Peyer's patch (tissue), 4 donors: Measurements from ENCODE around the gene ATOH8. TPM values are rescaled to one million over a fixed set of nuclear protein-coding genes. Genes with fewer than 3 reads are reported as not detected.

Source experiments
- DNase-seq, 3 donors: peaks; one replicate each; pipeline ENCODE4 v3.0.0-alpha.2; 2017 to 2019
- H3K27ac ChIP-seq, 4 donors: fragments of 200-600 bp; sonication (generic); one replicate each; pipeline ENCODE4 v1.5.1; 2016 to 2019
- H3K27me3 ChIP-seq, 2 donors: fragments of 200-600 bp; sonication (generic); one replicate each; pipeline ENCODE4 v1.5.1; 2019
- H3K36me3 ChIP-seq, 3 donors: fragments of 200-600 bp; sonication (generic); one replicate each; pipeline ENCODE4 v1.5.1; 2016 to 2019
- H3K4me1 ChIP-seq, 4 donors: fragments of 200-600 bp; sonication (generic); one replicate each; pipeline ENCODE4 v1.5.1; 2016 to 2019
- H3K4me3 ChIP-seq, 4 donors: fragments of 200-600 bp; sonication (generic); 1 replicate in 3 of 4; 2 replicates in 1 of 4; pipeline ENCODE4 v1.5.1; 2016 to 2019; ENCODE audit warnings: mild to moderate bottlenecking in 1 of 4
- H3K9me3 ChIP-seq, 4 donors: fragments of 200-600 bp; sonication (generic); one replicate each; pipeline ENCODE4 v1.5.1; 2016 to 2019; ENCODE audit warnings: mild to moderate bottlenecking in 1 of 4
- POLR2A ChIP-seq, 2 donors: fragments of 450-650 bp; IDR thresholded peaks; one replicate each; pipeline ENCODE4 v1.5.1; 2017; ENCODE audit warnings: antibody characterized with exemption in 2 of 2, mild to moderate bottlenecking in 2 of 2, moderate library complexity in 2 of 2
- total RNA-seq, 4 donors: library from RNA; depleted of rRNA; stranded (reverse); fragments of >200 nt; gene quantifications; one replicate each; pipeline ENCODE4 v1.1.0, GENCODE V29; 2016
- TF ChIP-seq, protein P1 (sequence below), 6 experiments: fragments of 450-650 bp in 4 of 6; fragments of 200-600 bp in 2 of 6; sonication (generic) in 1 of 6; IDR thresholded peaks; one replicate each; pipeline ENCODE4 v1.5.1; 2017 to 2019; ENCODE audit warnings: antibody characterized with exemption in 6 of 6, mild to moderate bottlenecking in 3 of 6, moderate library complexity in 1 of 6

Gene ATOH8
- total RNA-seq, 4 donors from 2014 or later, result 5.3 to 35.5 (median 13.9) TPM

DNA sequence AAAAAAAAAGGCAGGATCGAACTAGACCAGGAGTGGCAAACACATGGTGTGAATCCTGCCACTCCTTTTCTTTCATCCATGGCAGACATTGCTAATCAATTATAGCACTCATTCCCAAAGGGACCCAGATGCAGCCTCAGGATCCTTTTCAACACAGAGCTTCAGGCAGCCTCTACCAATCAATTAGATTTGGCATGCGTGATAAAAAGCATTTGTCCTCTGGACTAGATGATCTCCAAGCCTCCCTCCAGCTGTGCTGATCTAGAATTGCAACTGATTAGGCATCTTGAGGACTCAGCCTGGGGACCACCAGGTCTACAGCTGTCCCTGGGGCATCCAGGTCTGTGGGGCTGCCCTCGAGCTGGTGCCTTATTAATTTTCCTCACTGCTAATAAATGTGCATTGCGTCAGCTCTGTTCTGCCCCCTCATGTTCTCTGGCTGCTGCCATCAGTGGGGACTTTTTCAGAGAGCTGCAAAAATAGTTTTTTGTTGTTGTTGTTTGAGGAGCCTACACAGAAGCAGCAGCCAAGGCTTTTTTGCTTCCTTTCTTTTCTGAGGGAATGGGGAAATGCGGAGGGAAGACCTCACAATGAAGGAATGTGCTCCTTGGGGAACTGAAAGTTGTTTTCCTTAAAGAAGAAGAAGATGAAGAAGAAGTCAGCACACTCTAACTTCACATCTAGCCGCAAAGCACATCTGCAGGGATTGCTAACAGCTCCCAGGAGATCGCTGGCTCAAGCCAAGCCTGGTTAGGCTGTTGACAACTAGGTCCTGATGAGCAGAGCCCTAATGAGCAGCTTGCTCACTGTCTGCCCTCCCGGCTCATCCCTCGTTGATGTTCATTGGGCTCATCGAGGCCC lies 8.8 kb upstream of the ATOH8 start:
- peak overlapping the region; percentile 25 to 77 (median 62) for H3K27ac ChIP-seq
- H3K36me3 ChIP-seq, result no peaks in the 10 kb centered on the region
- H3K4me3 ChIP-seq, result no peak overlapping the region
- no peak for DNase-seq
- H3K4me1 ChIP-seq, result peaks cover 0 to 46% (median 4%) of the 10 kb centered on the region in 4 donors
- no peaks in the 10 kb centered on the region for H3K27me3 ChIP-seq
- H3K9me3 ChIP-seq, result peaks cover 0 to 4% (median 0%) of the 10 kb centered on the region in 4 donors
- TF ChIP-seq POLR2A (IDR thresholded peaks at IDR 0.05), result no peak
- TF ChIP-seq, protein P1, sequence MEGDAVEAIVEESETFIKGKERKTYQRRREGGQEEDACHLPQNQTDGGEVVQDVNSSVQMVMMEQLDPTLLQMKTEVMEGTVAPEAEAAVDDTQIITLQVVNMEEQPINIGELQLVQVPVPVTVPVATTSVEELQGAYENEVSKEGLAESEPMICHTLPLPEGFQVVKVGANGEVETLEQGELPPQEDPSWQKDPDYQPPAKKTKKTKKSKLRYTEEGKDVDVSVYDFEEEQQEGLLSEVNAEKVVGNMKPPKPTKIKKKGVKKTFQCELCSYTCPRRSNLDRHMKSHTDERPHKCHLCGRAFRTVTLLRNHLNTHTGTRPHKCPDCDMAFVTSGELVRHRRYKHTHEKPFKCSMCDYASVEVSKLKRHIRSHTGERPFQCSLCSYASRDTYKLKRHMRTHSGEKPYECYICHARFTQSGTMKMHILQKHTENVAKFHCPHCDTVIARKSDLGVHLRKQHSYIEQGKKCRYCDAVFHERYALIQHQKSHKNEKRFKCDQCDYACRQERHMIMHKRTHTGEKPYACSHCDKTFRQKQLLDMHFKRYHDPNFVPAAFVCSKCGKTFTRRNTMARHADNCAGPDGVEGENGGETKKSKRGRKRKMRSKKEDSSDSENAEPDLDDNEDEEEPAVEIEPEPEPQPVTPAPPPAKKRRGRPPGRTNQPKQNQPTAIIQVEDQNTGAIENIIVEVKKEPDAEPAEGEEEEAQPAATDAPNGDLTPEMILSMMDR (IDR thresholded peaks at IDR 0.05), result no peak

DNA sequence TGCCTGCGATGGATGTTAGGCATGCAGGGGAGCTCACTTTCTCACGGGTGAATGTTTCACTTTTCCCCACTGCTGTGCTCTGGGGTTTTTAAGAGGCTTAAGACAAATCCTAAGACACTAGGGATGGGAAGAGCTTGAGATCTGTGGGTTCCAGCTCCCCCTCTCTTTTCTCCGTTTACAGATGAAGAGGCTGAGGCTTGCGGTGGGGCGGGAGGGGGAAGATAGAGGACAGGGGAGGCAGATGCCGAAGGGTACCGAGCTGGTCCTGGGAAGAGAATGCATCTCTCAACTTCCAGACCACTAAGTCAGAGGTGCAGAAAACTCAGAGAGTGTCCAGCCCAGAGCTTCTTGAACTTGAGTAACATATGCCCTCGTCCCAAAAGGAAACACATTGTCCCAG lies 8.2 kb upstream of the ATOH8 start:
- no peak for TF ChIP-seq POLR2A (IDR thresholded peaks at IDR 0.05)
- TF ChIP-seq, protein P1 (IDR thresholded peaks at IDR 0.05), result no peak
- no peak overlapping the region for H3K4me3 ChIP-seq
- no peak for DNase-seq
- no peaks in the 10 kb centered on the region for H3K36me3 ChIP-seq
- no peaks in the 10 kb centered on the region for H3K27me3 ChIP-seq
- H3K27ac ChIP-seq, result peak overlapping the region; percentile 25 to 77 (median 62)
- H3K4me1 ChIP-seq, result peaks cover 0 to 47% (median 4%) of the 10 kb centered on the region in 4 donors
- peaks cover 0 to 4% (median 0%) of the 10 kb centered on the region in 4 donors for H3K9me3 ChIP-seq

DNA sequence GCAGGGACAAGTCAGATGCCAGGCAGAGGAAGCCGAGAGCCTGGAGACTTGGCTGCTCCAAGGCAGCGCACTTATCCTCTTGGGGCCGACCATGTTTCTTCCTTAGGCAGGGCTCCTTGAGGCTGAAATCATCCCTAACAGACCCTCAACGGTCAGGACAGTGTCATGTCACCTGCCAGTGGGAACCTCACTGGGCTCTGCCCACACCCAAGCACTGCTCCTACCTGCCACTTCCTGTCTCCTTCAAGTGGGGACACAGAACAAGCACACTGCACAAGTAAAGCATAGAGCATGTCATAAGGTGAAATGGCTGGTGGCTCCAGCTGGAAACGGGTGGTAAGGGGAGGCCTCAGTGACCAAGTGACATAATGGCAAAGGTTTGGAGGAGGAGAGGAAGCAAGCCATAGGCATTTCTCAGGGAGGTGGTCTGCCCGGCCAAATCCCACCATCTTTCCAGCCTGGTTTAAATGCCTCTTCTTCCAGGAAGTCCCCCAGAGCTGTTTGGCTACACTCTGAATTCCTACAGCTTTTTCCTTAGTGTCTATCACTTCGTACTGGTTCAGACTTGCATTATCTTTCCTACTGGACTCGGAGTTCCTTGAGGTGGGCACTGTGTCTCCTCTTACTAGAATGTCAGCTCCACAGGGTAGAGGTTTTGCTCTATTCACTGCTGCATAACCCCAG lies 7.3 kb upstream of the ATOH8 start:
- Histone ChIP-seq H3K27me3 (no peaks in the 10 kb centered on the region), H3K27ac (peak overlapping the region in 1 of 4 donors; percentile 77), H3K4me1 (peaks cover 0 to 55% (median 4%) of the 10 kb centered on the region in 4 donors), H3K9me3 (peaks cover 0 to 4% (median 0%) of the 10 kb centered on the region in 4 donors), H3K36me3 (no peaks in the 10 kb centered on the region), H3K4me3 (no peak overlapping the region)
- peak in 1 of 3 donors; percentile 38 for DNase-seq
- TF ChIP-seq, protein P1 (IDR thresholded peaks at IDR 0.05), result no peak
- no peak for TF ChIP-seq POLR2A (IDR thresholded peaks at IDR 0.05)

DNA sequence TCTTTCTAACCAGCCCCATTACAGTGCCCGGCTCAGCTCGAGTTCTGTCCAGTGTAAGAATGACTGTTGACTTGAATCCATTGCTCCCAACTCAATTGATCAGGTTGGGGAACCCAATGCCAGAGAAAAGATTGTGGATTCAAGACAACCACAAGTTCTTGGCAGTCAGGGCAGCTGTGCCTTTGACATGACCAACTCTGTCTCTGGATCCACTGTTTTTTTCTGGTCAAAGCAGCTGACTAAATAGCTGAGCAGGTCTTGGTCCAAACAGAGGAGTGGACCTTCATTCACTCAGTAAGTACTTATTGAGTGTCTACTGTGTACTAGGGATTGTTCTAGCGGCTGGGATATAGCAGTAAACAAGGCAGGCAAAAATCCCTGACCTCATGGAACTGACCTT lies 6.3 kb upstream of the ATOH8 start:
- H3K27ac ChIP-seq, result no peak overlapping the region
- H3K4me1 ChIP-seq, result peaks cover 0 to 49% (median 4%) of the 10 kb centered on the region in 4 donors
- TF ChIP-seq POLR2A (IDR thresholded peaks at IDR 0.05), result no peak
- TF ChIP-seq, protein P1 (IDR thresholded peaks at IDR 0.05), result no peak
- H3K36me3 ChIP-seq, result no peaks in the 10 kb centered on the region
- H3K4me3 ChIP-seq, result no peak overlapping the region
- DNase-seq, result no peak
- no peaks in the 10 kb centered on the region for H3K27me3 ChIP-seq
- peaks cover 0 to 4% (median 0%) of the 10 kb centered on the region in 4 donors for H3K9me3 ChIP-seq

DNA sequence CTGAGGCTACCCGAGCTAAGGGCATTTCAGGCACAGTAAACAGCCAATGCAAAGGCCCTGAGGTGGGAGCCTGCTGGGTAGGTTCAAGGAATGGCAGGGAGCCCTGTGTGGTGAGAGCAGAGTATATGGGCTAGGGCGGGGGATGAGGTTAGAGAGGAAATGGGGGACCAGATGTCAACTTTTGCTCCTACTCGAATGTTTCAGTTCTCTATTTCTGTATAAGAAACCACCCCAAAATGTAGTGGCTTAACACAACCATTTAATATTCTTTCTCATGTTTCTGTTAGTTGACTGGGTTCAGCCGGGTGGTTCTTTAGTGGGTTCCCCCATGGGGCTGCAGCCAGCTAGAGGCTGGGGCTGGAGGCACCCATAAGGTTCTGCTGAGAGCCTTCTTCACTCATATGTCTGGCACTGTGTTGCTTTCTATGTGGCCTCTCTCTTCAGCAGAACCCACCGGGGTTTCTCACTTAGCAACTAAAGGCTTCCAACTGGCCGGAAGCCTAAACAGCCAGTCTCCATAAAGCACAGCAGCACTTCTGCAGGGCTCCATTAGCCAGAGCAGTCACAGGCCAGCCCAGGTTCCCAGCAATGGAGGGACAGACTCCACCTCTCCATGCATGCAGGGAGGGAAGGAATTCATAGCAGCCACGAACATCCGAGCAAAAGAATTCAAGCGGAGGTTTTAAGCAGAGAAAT lies 5.6 kb upstream of the ATOH8 start:
- no peak for DNase-seq
- Histone ChIP-seq H3K4me3 (no peak overlapping the region), H3K9me3 (peaks cover 0 to 4% (median 0%) of the 10 kb centered on the region in 4 donors), H3K27ac (no peak overlapping the region), H3K27me3 (no peaks in the 10 kb centered on the region), H3K4me1 (peaks cover 0 to 46% (median 0%) of the 10 kb centered on the region in 4 donors), H3K36me3 (no peaks in the 10 kb centered on the region)
- TF ChIP-seq, protein P1 (IDR thresholded peaks at IDR 0.05), result no peak
